ENCODE data around the gene ZNF223. TPM values are rescaled to one million over a fixed set of nuclear protein-coding genes. Genes with fewer than 3 reads are reported as not detected.

ZNF223 gene
- total RNA-seq, 3 donors from 2014 or later (not counting 1 experiment from before 2014, with no cell fraction given): 0.94 to 3.3 (median 2.9) TPM

DNA sequence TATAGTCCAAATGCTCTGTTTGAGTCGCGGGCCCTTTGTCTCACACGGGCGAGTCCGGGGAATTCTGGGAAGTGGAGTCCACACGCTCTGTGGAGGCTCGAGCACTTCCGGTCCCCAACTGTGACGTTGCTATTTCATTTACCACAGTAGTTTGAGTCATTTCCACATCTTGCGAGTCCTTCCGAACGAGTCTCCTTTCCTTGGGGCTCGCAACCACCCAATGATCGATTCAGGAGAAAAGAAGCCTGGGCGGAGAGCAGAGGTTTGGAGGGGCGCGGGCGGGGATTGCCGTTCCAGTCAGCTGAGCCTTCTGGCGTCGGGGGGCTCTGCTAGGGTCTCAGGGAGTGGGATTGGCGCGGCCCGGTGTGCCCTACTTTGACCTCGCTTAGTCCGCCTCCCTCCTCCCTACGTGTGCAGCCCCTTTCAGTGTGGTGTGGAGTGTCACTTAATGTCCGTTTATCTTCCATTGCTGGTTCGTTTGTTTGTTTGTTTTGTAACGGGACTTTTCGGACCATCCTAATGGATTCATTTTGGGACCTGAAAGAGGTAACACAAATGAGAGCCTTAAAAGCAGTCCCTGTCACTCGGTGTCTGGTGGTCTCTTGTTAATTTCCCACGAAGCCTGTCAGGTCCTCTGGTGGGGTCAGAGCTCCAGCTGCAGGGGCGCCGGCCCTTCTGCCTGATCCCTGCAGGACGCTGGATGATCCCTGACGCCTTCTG lies 26.5 kb upstream of the ZNF223 start, which contains the start of gene ZNF222:
ZNF222 (plus strand) TSS at position 163 of the 720 bp plus-strand sequence; CDS start at position 221, 58 bp downstream.
- WGBS (ENCODE audit: insufficient coverage): 5% methylated on average over 37 of the region's 37 CpGs
- intact Hi-C loops (cut with micrococcal nuclease): loop anchor here (1.0 to 2.0 kb wide), 2 partner anchors 23 to 69 kb away; partner anchors contain the start of genes ZNF224 and ZNF230
- TF ChIP-seq, protein P1, sequence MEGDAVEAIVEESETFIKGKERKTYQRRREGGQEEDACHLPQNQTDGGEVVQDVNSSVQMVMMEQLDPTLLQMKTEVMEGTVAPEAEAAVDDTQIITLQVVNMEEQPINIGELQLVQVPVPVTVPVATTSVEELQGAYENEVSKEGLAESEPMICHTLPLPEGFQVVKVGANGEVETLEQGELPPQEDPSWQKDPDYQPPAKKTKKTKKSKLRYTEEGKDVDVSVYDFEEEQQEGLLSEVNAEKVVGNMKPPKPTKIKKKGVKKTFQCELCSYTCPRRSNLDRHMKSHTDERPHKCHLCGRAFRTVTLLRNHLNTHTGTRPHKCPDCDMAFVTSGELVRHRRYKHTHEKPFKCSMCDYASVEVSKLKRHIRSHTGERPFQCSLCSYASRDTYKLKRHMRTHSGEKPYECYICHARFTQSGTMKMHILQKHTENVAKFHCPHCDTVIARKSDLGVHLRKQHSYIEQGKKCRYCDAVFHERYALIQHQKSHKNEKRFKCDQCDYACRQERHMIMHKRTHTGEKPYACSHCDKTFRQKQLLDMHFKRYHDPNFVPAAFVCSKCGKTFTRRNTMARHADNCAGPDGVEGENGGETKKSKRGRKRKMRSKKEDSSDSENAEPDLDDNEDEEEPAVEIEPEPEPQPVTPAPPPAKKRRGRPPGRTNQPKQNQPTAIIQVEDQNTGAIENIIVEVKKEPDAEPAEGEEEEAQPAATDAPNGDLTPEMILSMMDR (IDR thresholded peaks at IDR 0.05): no peak
- H3K36me3 Mint-ChIP-seq: peaks cover 34% of the 10 kb centered on the region
- DNase-seq (peak; percentile 62 to 88), ATAC-seq (peak; percentile 95 to 100 (median 99))
- Histone ChIP-seq H3K27ac (ENCODE audit: low read length) (peak within 1 kb of the TSS; percentile 32), H3K27me3 (ENCODE audit: control insufficient read depth, insufficient read depth, low read length) (peaks cover 2% of the 10 kb centered on the region), H3K4me3 (ENCODE audit: low read length) (peak within 1 kb of the TSS; percentile 68), H3K9me3 (ENCODE audit: control insufficient read depth, insufficient read depth, low read length) (peaks cover 2% of the 10 kb centered on the region), H3K36me3 (ENCODE audit: control insufficient read depth, insufficient read depth, low read length) (peaks cover 30% of the 10 kb centered on the region), H3K4me1 (ENCODE audit: control insufficient read depth, insufficient read depth, low read length) (peaks cover 13% of the 10 kb centered on the region)
- peak within 1 kb of the TSS; percentile 88 to 98 for H3K27ac Mint-ChIP-seq
- H3K4me3 Mint-ChIP-seq: peak within 1 kb of the TSS; percentile 99
- H3K4me1 Mint-ChIP-seq: peaks cover 24 to 28% of the 10 kb centered on the region in 2 donors
- H3K27me3 Mint-ChIP-seq (ENCODE audit: low read depth in 2 of 2): peaks cover 15 to 28% of the 10 kb centered on the region in 2 donors
- H3K9me3 Mint-ChIP-seq: peaks cover 10 to 16% of the 10 kb centered on the region in 2 donors

DNA sequence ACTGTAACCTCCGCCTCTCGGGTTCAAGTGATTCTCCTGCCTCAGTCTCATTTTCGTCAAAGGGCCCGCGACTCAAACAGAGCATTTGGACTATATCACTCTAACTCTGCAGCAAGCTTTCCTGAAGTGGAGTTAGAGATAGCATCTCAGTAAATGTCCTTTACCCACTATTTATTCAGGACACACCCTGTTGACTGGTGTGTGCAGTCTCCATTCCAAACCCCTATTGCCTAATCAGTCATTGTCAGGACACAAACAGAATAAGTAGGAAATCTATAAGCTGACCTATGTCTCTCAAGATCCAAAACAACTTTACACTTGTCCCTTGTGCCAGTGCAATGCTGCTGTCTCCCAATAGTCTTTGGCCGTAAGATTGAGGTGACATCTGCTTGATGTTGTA lies 25.2 kb upstream of the ZNF223 start:
- Mint-ChIP-seq H3K27me3 (ENCODE audit: low read depth in 2 of 2) (peaks cover 6 to 19% of the 10 kb centered on the region in 2 donors), H3K4me1 (peaks cover 24 to 28% of the 10 kb centered on the region in 2 donors), H3K27ac (no peak overlapping the region), H3K4me3 (peak overlapping the region; percentile 37), H3K9me3 (peaks cover 12 to 18% of the 10 kb centered on the region in 2 donors), H3K36me3 (peaks cover 45% of the 10 kb centered on the region)
- Histone ChIP-seq H3K9me3 (ENCODE audit: control insufficient read depth, insufficient read depth, low read length) (peaks cover 11% of the 10 kb centered on the region), H3K36me3 (ENCODE audit: control insufficient read depth, insufficient read depth, low read length) (peaks cover 35% of the 10 kb centered on the region), H3K27me3 (ENCODE audit: control insufficient read depth, insufficient read depth, low read length) (no peaks in the 10 kb centered on the region), H3K27ac (ENCODE audit: low read length) (no peak overlapping the region), H3K4me1 (ENCODE audit: control insufficient read depth, insufficient read depth, low read length) (peaks cover 13% of the 10 kb centered on the region), H3K4me3 (ENCODE audit: low read length) (no peak overlapping the region)
- intact Hi-C loops (cut with micrococcal nuclease): no loop called here
- WGBS (ENCODE audit: insufficient coverage): 96% methylated on average over 6 of the region's 6 CpGs
- TF ChIP-seq, protein P1 (IDR thresholded peaks at IDR 0.05): no peak
- DNase-seq (no peak), ATAC-seq (no peak)

DNA sequence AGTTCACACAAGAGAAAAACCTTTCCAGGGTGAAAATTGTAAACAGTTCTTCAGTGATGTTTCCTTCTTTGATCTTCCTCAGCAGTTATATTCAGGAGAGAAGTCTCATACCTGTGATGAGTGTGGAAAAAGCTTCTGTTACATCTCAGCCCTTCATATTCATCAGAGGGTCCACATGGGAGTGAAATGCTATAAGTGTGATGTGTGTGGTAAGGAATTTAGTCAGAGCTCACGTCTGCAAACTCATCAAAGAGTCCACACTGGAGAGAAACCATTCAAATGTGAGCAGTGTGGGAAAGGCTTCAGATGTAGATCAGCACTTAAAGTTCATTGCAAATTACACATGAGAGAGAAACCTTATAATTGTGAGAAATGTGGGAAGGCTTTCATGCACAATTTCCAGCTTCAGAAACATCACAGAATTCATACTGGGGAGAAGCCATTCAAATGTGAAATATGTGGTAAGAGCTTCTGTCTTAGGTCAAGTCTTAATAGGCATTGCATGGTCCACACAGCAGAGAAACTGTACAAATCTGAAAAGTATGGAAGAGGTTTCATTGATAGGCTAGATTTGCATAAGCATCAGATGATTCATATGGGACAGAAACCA lies 19.7 kb upstream of the ZNF223 start:
- Mint-ChIP-seq H3K4me3 (no peak overlapping the region), H3K36me3 (peaks cover 86% of the 10 kb centered on the region), H3K9me3 (peaks cover 23 to 45% of the 10 kb centered on the region in 2 donors), H3K4me1 (peaks cover 0 to 8% of the 10 kb centered on the region in 2 donors), H3K27me3 (ENCODE audit: low read depth in 2 of 2) (no peaks in the 10 kb centered on the region), H3K27ac (no peak overlapping the region)
- no peak for DNase-seq
- TF ChIP-seq, protein P1 (IDR thresholded peaks at IDR 0.05): no peak
- Histone ChIP-seq H3K4me1 (ENCODE audit: control insufficient read depth, insufficient read depth, low read length) (no peaks in the 10 kb centered on the region), H3K27ac (ENCODE audit: low read length) (no peak overlapping the region), H3K27me3 (ENCODE audit: control insufficient read depth, insufficient read depth, low read length) (no peaks in the 10 kb centered on the region), H3K36me3 (ENCODE audit: control insufficient read depth, insufficient read depth, low read length) (peaks cover 39% of the 10 kb centered on the region), H3K4me3 (ENCODE audit: low read length) (no peak overlapping the region), H3K9me3 (ENCODE audit: control insufficient read depth, insufficient read depth, low read length) (peaks cover 56% of the 10 kb centered on the region)
- intact Hi-C loops (cut with micrococcal nuclease): no loop called here
- WGBS (ENCODE audit: insufficient coverage): 77% methylated on average over 1 of the region's 1 CpG
- ATAC-seq: no peak

Measured in natural killer cell (primary cell).